ENCODE measurements around the gene ARFRP1. TPM values are rescaled to one million over a fixed set of nuclear protein-coding genes. Genes with fewer than 3 reads are reported as not detected.

Gene ARFRP1
- total RNA-seq, 2 donors from 2014 or later, result 35.3 to 76.9 TPM

DNA sequence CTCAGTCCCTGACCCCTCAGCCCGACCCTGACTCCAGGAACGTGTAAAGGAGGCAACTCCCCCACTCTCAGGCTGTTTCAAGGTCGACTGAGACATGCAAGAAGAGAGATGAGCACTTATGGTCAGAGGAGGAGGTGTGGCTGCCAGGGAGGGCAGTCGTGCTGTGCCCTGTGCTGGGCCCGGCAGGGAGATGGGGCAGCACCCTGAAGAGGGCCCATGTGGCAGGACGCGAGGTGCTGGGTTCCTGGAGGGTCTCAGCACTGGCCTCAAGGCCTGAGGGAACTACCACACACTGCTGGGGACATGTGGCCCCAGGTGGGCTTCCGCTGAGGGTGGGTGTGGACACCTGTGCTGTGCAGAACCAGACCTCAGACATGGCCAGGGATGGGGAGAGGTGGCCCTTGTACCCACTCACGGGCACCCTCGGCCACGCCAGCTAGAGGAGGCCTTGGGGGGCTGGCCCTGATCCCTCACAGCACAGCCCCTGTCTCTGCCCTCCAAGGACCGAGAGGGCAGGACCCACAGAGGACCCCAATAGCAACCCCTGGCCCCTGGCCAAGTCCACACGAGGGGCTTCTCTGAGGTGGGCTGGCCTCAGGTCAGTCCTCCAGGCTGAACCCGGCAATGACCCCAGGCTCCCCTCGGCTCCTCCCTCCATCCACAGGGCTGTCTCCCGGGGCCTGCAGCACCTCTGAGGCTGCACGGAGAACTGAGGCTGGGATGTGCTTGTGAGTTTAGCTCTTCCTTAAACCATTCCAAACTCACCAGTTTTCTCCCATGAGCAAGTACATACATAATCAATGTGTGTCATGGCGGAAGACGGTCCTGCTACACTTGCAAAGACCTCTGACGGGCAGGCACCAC lies 40.5 kb upstream of the ARFRP1 start:
- Histone ChIP-seq H3K9me3 (no peaks in the 10 kb centered on the region), H3K9ac (ENCODE audit: low read depth in 2 of 2, low read length in 2 of 2) (no peak overlapping the region), H3K4me3 (no peak overlapping the region), H3K36me3 (no peaks in the 10 kb centered on the region), H3K4me1 (no peaks in the 10 kb centered on the region), H3K27ac (no peak overlapping the region), H3K27me3 (no peaks in the 10 kb centered on the region)
- TF ChIP-seq, protein P1, sequence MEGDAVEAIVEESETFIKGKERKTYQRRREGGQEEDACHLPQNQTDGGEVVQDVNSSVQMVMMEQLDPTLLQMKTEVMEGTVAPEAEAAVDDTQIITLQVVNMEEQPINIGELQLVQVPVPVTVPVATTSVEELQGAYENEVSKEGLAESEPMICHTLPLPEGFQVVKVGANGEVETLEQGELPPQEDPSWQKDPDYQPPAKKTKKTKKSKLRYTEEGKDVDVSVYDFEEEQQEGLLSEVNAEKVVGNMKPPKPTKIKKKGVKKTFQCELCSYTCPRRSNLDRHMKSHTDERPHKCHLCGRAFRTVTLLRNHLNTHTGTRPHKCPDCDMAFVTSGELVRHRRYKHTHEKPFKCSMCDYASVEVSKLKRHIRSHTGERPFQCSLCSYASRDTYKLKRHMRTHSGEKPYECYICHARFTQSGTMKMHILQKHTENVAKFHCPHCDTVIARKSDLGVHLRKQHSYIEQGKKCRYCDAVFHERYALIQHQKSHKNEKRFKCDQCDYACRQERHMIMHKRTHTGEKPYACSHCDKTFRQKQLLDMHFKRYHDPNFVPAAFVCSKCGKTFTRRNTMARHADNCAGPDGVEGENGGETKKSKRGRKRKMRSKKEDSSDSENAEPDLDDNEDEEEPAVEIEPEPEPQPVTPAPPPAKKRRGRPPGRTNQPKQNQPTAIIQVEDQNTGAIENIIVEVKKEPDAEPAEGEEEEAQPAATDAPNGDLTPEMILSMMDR (IDR thresholded peaks at IDR 0.05), result no peak
- intact Hi-C loops (cut with DNase I), result no loop called here
- no peak for DNase-seq

DNA sequence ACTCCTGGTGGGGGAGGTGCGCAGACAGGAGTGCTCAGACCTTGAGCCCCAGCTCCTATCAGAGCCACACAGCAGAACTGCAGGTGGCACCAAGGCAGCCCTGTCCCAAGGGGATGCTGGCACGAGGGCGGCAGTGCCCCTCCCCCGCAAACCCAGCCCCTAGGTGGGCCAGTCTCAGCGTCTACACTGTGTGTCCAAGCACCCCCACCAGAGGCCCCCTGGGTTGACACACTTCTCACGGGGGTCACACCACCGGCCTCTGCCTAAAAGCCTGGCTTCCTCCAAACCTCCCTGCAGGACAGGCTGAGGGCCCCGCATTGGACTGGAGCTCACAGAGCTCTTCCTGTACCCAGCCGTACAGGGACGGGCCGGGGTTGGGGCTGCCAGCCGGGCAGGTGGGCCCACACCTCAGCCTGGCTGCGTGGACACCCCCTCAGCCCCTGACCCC lies 39.9 kb upstream of the ARFRP1 start:
- no peak for DNase-seq
- TF ChIP-seq, protein P1 (IDR thresholded peaks at IDR 0.05), result no peak
- Histone ChIP-seq H3K27me3 (no peaks in the 10 kb centered on the region), H3K9ac (ENCODE audit: low read depth in 2 of 2, low read length in 2 of 2) (no peak overlapping the region), H3K27ac (no peak overlapping the region), H3K4me1 (no peaks in the 10 kb centered on the region), H3K9me3 (no peaks in the 10 kb centered on the region), H3K4me3 (no peak overlapping the region), H3K36me3 (no peaks in the 10 kb centered on the region)
- intact Hi-C loops (cut with DNase I), result no loop called here

DNA sequence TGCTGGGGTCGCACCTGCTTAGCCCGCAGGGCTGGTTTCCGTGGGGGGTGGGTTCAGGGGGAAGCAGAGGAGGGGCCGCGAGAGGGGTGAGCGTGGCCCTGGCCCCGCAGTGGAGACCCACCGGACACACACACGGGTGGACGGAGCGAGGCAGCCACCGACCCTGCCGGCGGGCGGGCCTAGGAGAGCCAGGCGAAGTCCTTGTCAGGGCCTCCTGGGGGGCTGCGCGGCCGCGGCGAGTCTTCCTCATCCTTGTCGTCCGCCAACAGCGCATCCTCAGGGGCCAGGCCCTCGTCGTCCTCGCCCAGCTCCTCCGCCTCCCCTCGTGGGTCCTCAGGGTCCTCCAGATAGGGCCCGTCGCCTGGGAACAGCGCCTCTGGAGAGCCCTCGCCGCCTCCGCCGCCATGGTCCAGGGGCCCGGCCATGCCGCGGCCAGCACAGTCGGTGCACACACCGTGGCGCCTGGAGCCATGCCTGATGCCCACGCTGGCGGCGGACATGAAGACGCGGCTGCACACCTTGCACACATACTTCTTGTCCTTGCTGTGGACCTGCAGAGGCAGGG lies 39.1 kb upstream of the ARFRP1 start:
- Histone ChIP-seq H3K9me3 (no peaks in the 10 kb centered on the region), H3K4me3 (no peak overlapping the region), H3K36me3 (no peaks in the 10 kb centered on the region), H3K27ac (no peak overlapping the region), H3K9ac (ENCODE audit: low read depth in 2 of 2, low read length in 2 of 2) (no peak overlapping the region), H3K4me1 (no peaks in the 10 kb centered on the region), H3K27me3 (no peaks in the 10 kb centered on the region)
- DNase-seq, result no peak
- intact Hi-C loops (cut with DNase I), result no loop called here
- TF ChIP-seq, protein P1 (IDR thresholded peaks at IDR 0.05), result no peak

DNA sequence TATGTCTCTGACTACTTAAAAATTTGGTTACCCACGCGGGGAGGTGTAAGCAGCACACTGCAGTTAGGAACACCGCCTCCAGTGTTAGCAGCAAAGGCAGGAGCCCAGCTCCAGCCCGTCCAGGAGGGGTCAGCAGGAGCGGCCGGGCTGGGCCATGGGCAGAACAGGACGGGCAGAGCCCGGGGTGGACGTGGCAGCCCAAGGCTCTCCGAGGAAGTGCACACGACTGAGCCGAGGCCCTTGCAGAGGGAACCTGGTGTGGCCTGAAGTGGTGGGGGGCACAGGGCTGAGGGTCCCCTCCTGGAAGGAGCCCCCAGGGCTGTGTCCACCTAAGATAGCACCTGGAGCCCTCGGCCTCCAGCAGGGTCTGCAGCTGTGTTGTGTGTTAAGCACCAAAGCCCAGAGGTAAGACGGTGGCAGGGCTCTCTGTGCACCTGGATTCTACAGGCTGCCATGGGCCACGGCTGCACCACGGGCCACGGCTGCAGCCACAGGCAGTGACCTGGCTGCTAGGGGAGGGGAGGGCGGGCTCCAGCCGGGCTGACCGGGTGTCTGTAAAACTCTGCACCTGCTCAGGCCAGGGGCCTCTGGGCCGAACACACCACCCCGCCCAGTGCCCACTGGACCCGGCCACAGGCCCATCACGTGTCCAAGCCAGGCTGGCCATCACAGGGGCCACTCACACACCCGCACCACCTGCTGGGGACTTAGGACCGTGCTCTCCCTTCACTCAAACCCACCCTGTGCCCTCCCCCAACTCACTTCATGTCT lies 38.4 kb upstream of the ARFRP1 start:
- no peak overlapping the region for H3K27ac ChIP-seq
- H3K4me3 ChIP-seq, result no peak overlapping the region
- H3K9ac ChIP-seq (ENCODE audit: low read depth in 2 of 2, low read length in 2 of 2), result no peak overlapping the region
- H3K9me3 ChIP-seq, result no peaks in the 10 kb centered on the region
- no peaks in the 10 kb centered on the region for H3K27me3 ChIP-seq
- no peak for DNase-seq
- H3K36me3 ChIP-seq, result no peaks in the 10 kb centered on the region
- intact Hi-C loops (cut with DNase I), result no loop called here
- peaks cover 2% of the 10 kb centered on the region for H3K4me1 ChIP-seq
- TF ChIP-seq, protein P1 (IDR thresholded peaks at IDR 0.05), result no peak

DNA sequence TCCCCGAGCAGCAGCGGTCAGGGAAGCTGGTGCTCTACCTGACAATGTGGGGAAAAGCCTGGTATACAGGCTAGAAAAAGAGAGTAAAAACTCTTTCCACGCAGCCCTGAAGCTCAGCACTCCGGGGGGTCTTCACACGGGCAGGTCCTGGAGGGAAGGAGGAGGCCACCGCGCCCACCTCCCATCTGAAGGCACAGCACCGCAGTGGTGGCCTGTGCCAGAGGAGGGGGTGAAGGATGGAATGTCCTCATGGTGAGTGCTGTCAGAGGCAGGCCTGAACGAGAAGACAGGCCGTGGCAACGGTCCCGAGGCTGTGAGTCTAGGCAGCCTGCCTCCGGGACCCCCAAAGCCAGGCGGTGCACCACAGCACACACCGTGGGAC lies 37.6 kb upstream of the ARFRP1 start:
- H3K27ac ChIP-seq, result no peak overlapping the region
- DNase-seq, result no peak
- H3K9me3 ChIP-seq, result no peaks in the 10 kb centered on the region

More for the DNA sequence above, 37.6 kb upstream of the ARFRP1 start:
- peaks cover 8% of the 10 kb centered on the region for H3K4me1 ChIP-seq
- TF ChIP-seq, protein P1 (IDR thresholded peaks at IDR 0.05), result no peak
- intact Hi-C loops (cut with DNase I), result no loop called here
- H3K9ac ChIP-seq (ENCODE audit: low read depth in 2 of 2, low read length in 2 of 2), result no peak overlapping the region
- H3K27me3 ChIP-seq, result no peaks in the 10 kb centered on the region
- H3K4me3 ChIP-seq, result no peak overlapping the region
- H3K36me3 ChIP-seq, result no peaks in the 10 kb centered on the region
